ENCODE data around the gene COMMD9.

- TF ChIP-seq, protein P1, sequence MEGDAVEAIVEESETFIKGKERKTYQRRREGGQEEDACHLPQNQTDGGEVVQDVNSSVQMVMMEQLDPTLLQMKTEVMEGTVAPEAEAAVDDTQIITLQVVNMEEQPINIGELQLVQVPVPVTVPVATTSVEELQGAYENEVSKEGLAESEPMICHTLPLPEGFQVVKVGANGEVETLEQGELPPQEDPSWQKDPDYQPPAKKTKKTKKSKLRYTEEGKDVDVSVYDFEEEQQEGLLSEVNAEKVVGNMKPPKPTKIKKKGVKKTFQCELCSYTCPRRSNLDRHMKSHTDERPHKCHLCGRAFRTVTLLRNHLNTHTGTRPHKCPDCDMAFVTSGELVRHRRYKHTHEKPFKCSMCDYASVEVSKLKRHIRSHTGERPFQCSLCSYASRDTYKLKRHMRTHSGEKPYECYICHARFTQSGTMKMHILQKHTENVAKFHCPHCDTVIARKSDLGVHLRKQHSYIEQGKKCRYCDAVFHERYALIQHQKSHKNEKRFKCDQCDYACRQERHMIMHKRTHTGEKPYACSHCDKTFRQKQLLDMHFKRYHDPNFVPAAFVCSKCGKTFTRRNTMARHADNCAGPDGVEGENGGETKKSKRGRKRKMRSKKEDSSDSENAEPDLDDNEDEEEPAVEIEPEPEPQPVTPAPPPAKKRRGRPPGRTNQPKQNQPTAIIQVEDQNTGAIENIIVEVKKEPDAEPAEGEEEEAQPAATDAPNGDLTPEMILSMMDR (IDR thresholded peaks at IDR 0.05): peak in 4 of 6 experiments; percentile 24 to 43 (median 34)
- TF ChIP-seq EP300 (IDR thresholded peaks at IDR 0.05) (no peak), POLR2A (IDR thresholded peaks at IDR 0.05) (no peak)
These were observed 17.7 kb upstream of the COMMD9 start for GRCh38 chr11:36306888-36307287.

Data from upper lobe of left lung (tissue), 4 donors.